ENCODE measurements around the gene EFNA2.

DNA sequence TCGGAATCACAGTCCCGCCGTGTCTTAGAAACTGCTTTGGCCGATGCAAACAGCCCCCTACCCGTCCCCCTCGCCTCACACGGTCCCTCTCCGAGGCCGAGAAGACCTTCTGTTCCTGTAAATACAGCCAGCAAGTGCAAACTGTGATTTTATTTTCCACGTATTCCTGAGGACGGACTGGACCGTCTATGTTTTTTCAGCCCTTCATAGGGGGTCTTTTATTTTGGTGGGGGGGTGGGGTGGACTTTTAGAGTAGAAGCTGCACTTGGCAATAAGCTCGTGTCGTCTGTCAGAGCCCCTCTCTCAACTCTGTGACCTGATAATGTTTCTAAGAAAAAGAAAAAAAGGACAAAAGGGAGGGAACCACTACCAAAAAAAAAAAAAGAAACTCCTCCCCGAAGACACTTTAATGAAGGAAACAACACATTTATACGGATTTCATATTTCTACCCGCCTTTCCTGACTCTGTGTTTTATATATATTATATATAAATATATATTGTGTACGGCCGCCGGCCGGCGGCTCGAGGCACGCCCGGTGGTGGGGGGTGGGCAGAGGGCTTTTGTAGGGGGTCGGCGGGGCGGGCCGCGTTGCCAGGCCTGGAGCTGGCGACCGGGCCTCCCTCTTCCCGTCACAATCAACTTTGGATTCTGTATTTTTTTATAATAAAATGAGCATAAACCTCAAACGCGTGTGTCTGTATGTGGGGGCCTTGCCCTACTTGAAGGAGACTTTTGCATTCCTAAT lies 15.2 kb downstream of the EFNA2 start:
- TF ChIP-seq CTCF (IDR thresholded peaks at IDR 0.05 in 4 of 5, conservative IDR thresholded peaks at IDR 0.05 in 1 of 5) (no peak), POLR2A (IDR thresholded peaks at IDR 0.05) (no peak)

Data from gastrocnemius medialis (tissue), 4 donors.